Chondrocyte (in vitro differentiated cells): ENCODE data around the gene GALNT9. TPM values are rescaled to one million over a fixed set of nuclear protein-coding genes. Genes with fewer than 3 reads are reported as not detected.
A peak's percentile ranks its signal among the peaks of the same experiment; 100 is the strongest.

Experiments
- DNase-seq: peaks from one replicate; pipeline ENCODE4 v3.0.0; 2021; ENCODE audit warnings: mixed read lengths, low spot score
- H3K27ac Mint-ChIP-seq: one replicate; pipeline ENCODE4 v1.8.0; 2021; ENCODE audit warnings: mild to moderate bottlenecking, moderate library complexity, mixed read lengths; ENCODE audit not compliant: unreplicated experiment
- H3K27me3 Mint-ChIP-seq: 2 replicates; pipeline ENCODE4 v1.8.0; 2021; ENCODE audit warnings: low read depth, mixed read lengths
- H3K36me3 Mint-ChIP-seq: 2 replicates; pipeline ENCODE4 v1.8.0; 2021; ENCODE audit warnings: low read depth, mixed read lengths
- H3K4me1 Mint-ChIP-seq: 2 replicates; pipeline ENCODE4 v1.8.0; 2021; ENCODE audit warnings: low read depth, mild to moderate bottlenecking, mixed read lengths
- H3K4me3 Mint-ChIP-seq: one replicate; pipeline ENCODE4 v1.8.0; 2021; ENCODE audit warnings: mild to moderate bottlenecking, moderate library complexity, mixed read lengths; ENCODE audit not compliant: unreplicated experiment
- H3K9me3 Mint-ChIP-seq: 2 replicates; pipeline ENCODE4 v1.8.0; 2021; ENCODE audit warnings: low read depth, mixed read lengths
- total RNA-seq: library from RNA; stranded (reverse); gene quantifications from 3 replicates; pipeline ENCODE4 v1.2.1, GENCODE V29; 2021
- TF ChIP-seq, protein P1 (sequence below): fragments of 200-600 bp; sonication (generic); IDR thresholded peaks from 2 replicates; pipeline ENCODE4 v1.5.0; 2021; ENCODE audit warnings: antibody characterized with exemption, mild to moderate bottlenecking, moderate library complexity

GALNT9 gene
- total RNA-seq, 1 donor from 2014 or later: not detected

DNA sequence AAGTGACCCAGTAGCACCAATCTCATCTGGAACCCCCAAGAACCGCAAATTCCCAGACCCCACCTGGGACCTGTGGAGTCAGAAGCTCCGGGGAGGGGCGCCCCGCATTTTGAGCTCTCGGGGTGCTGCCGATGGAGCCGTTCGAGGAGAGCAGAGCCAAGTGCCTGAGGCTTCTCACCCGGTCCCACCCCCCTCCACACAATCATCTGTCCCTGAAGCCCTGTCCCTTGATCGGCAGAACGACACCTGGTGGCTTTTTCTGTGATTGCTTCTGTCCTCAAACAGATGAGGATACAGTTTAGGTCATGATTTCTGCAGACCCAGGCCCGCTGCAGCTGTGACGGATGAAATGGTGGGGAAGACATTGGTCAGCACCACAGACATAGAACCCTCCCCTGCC lies 110.5 kb downstream of the GALNT9 start:
- TF ChIP-seq, protein P1, sequence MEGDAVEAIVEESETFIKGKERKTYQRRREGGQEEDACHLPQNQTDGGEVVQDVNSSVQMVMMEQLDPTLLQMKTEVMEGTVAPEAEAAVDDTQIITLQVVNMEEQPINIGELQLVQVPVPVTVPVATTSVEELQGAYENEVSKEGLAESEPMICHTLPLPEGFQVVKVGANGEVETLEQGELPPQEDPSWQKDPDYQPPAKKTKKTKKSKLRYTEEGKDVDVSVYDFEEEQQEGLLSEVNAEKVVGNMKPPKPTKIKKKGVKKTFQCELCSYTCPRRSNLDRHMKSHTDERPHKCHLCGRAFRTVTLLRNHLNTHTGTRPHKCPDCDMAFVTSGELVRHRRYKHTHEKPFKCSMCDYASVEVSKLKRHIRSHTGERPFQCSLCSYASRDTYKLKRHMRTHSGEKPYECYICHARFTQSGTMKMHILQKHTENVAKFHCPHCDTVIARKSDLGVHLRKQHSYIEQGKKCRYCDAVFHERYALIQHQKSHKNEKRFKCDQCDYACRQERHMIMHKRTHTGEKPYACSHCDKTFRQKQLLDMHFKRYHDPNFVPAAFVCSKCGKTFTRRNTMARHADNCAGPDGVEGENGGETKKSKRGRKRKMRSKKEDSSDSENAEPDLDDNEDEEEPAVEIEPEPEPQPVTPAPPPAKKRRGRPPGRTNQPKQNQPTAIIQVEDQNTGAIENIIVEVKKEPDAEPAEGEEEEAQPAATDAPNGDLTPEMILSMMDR: peak; percentile 74
- DNase-seq: peak; percentile 53
- Mint-ChIP-seq H3K36me3 (peaks cover 2% of the 10 kb centered on the region), H3K9me3 (peaks cover 7% of the 10 kb centered on the region), H3K4me3 (no peak overlapping the region), H3K27ac (no peak overlapping the region), H3K4me1 (peaks cover 5% of the 10 kb centered on the region), H3K27me3 (peaks cover 55% of the 10 kb centered on the region)

DNA sequence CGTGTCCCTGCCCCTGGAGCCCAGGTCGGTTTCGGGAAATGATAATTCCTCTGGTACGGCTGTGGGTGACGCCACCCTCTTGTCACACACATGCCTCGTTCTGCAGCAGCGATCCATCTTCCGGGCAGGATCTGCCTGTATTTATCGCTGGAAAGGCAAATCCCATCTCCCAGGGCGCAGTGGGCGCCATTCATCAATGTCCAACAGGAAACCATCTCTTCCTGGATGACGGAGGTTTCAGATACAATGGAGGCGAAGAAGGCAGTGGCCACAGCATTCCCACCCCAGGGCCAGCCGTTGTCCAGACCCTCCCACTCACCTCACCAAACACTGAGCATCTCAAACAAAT lies 110.9 kb downstream of the GALNT9 start:
- H3K36me3 Mint-ChIP-seq: peaks cover 2% of the 10 kb centered on the region
- H3K27me3 Mint-ChIP-seq: peaks cover 55% of the 10 kb centered on the region
- H3K4me3 Mint-ChIP-seq: no peak overlapping the region
- DNase-seq: peak; percentile 57
- H3K9me3 Mint-ChIP-seq: peaks cover 7% of the 10 kb centered on the region
- peaks cover 5% of the 10 kb centered on the region for H3K4me1 Mint-ChIP-seq
- TF ChIP-seq, protein P1: no peak
- no peak overlapping the region for H3K27ac Mint-ChIP-seq

DNA sequence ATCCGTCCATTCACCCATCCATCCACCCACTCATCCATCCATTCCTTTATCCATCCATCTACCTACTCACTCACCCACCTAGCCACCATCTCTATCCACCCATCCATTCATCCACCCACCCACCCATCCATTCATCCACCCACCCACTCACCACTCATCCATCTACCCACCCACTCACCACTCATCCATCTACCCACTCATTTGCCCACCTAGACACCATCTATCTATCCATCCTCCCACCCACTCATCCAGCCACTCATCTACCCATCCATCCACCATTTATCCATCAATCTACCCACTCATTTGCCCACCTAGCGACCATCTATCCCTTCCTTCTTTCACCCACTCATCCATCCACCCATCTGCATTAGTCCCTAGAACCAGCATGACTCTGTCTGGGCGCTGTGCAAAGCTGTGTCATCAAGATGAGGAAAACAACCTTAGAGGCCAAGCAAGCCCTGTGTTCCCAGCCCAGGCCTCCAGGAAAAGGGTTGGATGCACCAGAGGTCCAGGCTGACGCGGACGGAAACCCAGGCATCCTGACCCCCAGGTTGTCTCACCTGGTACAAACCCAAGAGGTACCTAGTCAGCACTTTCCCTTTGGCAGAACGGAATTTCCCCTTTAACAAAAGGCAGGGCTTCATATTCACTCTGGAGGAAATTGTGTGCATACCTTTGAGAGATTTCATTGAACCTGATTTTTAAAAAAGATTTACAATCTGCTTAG lies 111.4 kb downstream of the GALNT9 start:
- peaks cover 7% of the 10 kb centered on the region for H3K9me3 Mint-ChIP-seq
- H3K4me1 Mint-ChIP-seq: peaks cover 5% of the 10 kb centered on the region
- peaks cover 2% of the 10 kb centered on the region for H3K36me3 Mint-ChIP-seq
- DNase-seq: peak; percentile 25
- peaks cover 55% of the 10 kb centered on the region for H3K27me3 Mint-ChIP-seq
- no peak overlapping the region for H3K4me3 Mint-ChIP-seq
- no peak overlapping the region for H3K27ac Mint-ChIP-seq
- TF ChIP-seq, protein P1: no peak

DNA sequence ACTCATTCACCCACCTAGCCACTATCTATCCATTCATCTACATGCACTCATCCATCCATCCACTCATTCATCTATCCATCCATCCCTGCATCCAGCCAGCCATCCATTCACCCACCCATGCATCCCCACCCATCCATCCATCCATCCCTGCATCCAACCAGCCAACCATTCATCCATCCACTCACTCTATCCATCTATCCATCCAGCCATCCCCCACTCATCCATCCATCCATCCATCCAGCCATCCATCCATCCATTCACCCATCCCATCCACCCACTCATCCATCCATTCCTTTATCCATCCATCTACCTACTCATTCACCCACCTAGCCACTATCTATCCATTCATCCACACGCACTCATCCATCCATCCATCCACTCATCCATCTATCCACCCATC lies 112.0 kb downstream of the GALNT9 start:
- Mint-ChIP-seq H3K9me3 (peaks cover 7% of the 10 kb centered on the region), H3K27me3 (peaks cover 54% of the 10 kb centered on the region), H3K4me3 (no peak overlapping the region), H3K36me3 (peaks cover 2% of the 10 kb centered on the region), H3K4me1 (peaks cover 2% of the 10 kb centered on the region), H3K27ac (no peak overlapping the region)
- TF ChIP-seq, protein P1: no peak
- no peak for DNase-seq

DNA sequence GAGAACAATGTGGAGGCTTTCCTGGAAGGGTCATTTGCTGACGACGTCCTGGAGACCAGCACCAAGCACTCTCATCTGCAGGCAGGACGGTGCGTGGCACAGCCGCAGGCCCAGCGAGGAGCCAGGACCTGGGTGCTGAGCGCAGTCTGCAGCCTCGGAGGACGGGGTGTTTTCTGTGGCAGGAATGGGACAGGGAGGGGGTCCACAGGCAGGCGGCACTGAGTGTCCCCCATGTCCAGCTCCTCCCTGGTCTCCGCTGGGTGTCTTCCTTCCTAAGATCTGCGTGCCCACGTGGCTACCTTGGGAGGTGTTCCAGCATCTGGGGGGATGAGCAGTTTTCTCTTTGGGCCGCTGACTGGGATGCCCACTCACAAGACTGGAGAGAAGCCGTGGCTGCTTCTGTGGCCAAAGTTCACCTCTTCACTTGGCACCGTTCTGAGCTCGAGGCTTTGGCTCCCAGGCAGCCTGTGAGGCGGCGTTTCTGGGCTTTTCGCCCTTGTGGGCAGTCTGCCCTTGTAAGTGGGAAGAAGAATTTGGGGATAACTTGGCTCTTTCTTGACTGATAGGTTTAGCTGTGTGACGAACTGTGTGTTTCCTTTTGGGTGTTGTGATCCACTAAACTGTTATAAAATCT lies 112.9 kb downstream of the GALNT9 start:
- Mint-ChIP-seq H3K36me3 (peaks cover 2% of the 10 kb centered on the region), H3K4me1 (no peaks in the 10 kb centered on the region), H3K9me3 (peaks cover 7% of the 10 kb centered on the region), H3K27me3 (peaks cover 52% of the 10 kb centered on the region), H3K4me3 (no peak overlapping the region), H3K27ac (no peak overlapping the region)
- TF ChIP-seq, protein P1: no peak
- no peak for DNase-seq
